DND-41 (cell line): ENCODE measurements around the gene DLGAP1.

ENCODE experiments used
- ATAC-seq: fragments of 200-7000 bp; cut with Tn5 transposase; 3 replicates; pipeline ENCODE4 v1.9.1; 2021; ENCODE audit warnings: low read depth; ENCODE audit not compliant: insufficient read depth
- DNase-seq: peaks from one replicate; pipeline ENCODE4 v3.0.0-alpha.2; 2020
- H2AFZ ChIP-seq: 2 replicates; pipeline ENCODE4 v1.6.0; 2012; ENCODE audit warnings: low read depth, low read length
- H3K27ac ChIP-seq: 2 replicates; pipeline ENCODE4 v1.5.1; 2012; ENCODE audit warnings: low read length, inconsistent platforms
- H3K27me3 ChIP-seq: fragments of 200-600 bp; sonication (generic); 2 replicates; pipeline ENCODE4 v1.6.0; 2012; ENCODE audit warnings: low read length, mild to moderate bottlenecking, inconsistent platforms; ENCODE audit not compliant: insufficient read depth, poor library complexity
- H3K36me3 ChIP-seq: 2 replicates; pipeline ENCODE4 v1.5.1; 2012; ENCODE audit warnings: low read length, inconsistent platforms; ENCODE audit not compliant: insufficient read depth
- H3K4me1 ChIP-seq: 2 replicates; pipeline ENCODE4 v1.5.1; 2012; ENCODE audit warnings: mild to moderate bottlenecking, low read length; ENCODE audit not compliant: insufficient read depth
- H3K4me2 ChIP-seq: 2 replicates; pipeline ENCODE4 v1.6.0; 2012; ENCODE audit warnings: mild to moderate bottlenecking, moderate library complexity, low read length, inconsistent platforms; ENCODE audit not compliant: insufficient read depth
- H3K4me3 ChIP-seq, 2 experiments: fragments of 200-600 bp in 1 of 2; shearing (Covaris generic) in 1 of 2; 2 replicates each; pipeline ENCODE4 v1.5.1; 2012 to 2016; ENCODE audit warnings: inconsistent platforms in 2 of 2, low read length in 2 of 2, mild to moderate bottlenecking in 2 of 2, low read depth in 1 of 2, moderate library complexity in 1 of 2
- H3K79me2 ChIP-seq: 2 replicates; pipeline ENCODE4 v1.6.0; 2012; ENCODE audit warnings: low read length, inconsistent platforms; ENCODE audit not compliant: insufficient read depth
- H3K9ac ChIP-seq: 2 replicates; pipeline ENCODE4 v1.6.0; 2012; ENCODE audit warnings: low read depth, mild to moderate bottlenecking, inconsistent platforms, low read length, moderate library complexity
- H3K9me3 ChIP-seq: 2 replicates; pipeline ENCODE4 v1.5.1; 2012; ENCODE audit warnings: low read length, moderate library complexity, mild to moderate bottlenecking, inconsistent platforms; ENCODE audit not compliant: insufficient read depth, severe bottlenecking
- H4K20me1 ChIP-seq: 2 replicates; pipeline ENCODE4 v1.6.0; 2012; ENCODE audit warnings: low read length; ENCODE audit not compliant: insufficient read depth
- EZH2 ChIP-seq: IDR thresholded peaks from 3 replicates; pipeline ENCODE4 v1.6.1; 2012; ENCODE audit warnings: borderline replicate concordance, low read depth, mild to moderate bottlenecking, moderate library complexity, low read length, inconsistent platforms; ENCODE audit not compliant: severe bottlenecking
- TF ChIP-seq, protein P1 (sequence below): IDR thresholded peaks from 2 replicates; pipeline ENCODE4 v1.5.1; 2012; ENCODE audit warnings: borderline replicate concordance, low read length, moderate library complexity, mild to moderate bottlenecking; ENCODE audit not compliant: poor library complexity, severe bottlenecking; ENCODE audit errors: extremely low read depth

Gene DLGAP1

DNA sequence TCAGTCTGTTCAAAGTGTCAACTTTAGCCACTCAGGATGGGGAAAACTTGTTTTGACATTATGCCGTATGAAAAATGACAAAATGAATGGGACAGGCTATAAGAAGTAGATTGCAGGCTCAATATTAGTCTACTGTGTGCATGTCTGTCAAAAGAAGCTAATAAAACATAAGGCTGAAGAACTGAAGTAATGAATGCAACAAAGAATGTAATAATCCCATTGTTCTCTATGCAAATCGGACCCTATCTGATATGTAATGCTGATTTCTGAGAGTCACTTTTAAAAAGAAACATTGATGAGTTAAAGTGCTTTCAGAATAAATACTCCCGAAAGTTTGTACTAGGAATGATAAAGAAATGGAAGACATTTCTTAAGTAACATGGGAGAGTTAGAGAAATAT, 172.2 kb downstream of the DLGAP1 start:
- Histone ChIP-seq H3K4me3 (no peak overlapping the region), H2AFZ (no peak overlapping the region), H3K9me3 (no peaks in the 10 kb centered on the region), H4K20me1 (no peaks in the 10 kb centered on the region), H3K9ac (no peak overlapping the region), H3K4me2 (no peak overlapping the region), H3K27me3 (no peaks in the 10 kb centered on the region), H3K27ac (no peak overlapping the region), H3K4me1 (no peaks in the 10 kb centered on the region), H3K36me3 (no peaks in the 10 kb centered on the region), H3K79me2 (no peaks in the 10 kb centered on the region)
- TF ChIP-seq, protein P1, sequence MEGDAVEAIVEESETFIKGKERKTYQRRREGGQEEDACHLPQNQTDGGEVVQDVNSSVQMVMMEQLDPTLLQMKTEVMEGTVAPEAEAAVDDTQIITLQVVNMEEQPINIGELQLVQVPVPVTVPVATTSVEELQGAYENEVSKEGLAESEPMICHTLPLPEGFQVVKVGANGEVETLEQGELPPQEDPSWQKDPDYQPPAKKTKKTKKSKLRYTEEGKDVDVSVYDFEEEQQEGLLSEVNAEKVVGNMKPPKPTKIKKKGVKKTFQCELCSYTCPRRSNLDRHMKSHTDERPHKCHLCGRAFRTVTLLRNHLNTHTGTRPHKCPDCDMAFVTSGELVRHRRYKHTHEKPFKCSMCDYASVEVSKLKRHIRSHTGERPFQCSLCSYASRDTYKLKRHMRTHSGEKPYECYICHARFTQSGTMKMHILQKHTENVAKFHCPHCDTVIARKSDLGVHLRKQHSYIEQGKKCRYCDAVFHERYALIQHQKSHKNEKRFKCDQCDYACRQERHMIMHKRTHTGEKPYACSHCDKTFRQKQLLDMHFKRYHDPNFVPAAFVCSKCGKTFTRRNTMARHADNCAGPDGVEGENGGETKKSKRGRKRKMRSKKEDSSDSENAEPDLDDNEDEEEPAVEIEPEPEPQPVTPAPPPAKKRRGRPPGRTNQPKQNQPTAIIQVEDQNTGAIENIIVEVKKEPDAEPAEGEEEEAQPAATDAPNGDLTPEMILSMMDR = no peak
- TF ChIP-seq EZH2 = no peak
- no peak for DNase-seq
- ATAC-seq = no peak

DNA sequence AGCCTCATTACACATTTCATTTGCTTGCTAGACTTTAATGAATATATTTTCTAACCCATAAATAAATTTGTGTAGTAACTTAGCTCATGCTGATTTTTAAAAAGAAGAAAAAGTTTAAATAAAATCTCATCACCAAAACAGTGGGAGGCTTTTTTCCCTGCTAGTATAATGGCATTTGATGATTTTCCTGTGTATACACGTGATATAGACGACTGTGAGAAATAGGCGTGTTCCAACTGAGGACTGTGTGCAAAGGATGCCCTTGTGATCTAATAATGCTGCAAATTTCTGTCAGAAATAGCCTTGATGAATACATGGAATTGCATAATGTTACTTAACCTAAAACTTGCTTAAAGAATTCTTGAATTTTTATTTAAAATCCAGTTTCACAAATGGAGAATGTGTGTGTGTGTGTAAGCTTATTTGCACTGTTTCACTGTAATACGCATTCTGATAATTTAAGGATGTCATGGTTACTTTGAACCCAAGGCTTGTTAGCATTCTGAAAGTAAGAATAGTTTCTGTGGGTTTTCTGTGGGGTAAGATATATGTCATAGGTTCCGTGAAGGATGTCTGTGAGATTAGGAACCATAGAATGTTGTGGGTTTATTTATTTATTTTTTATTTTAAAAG, 178.0 kb downstream of the DLGAP1 start:
- H3K4me2 ChIP-seq = no peak overlapping the region
- no peak overlapping the region for H3K4me3 ChIP-seq
- no peaks in the 10 kb centered on the region for H3K79me2 ChIP-seq
- DNase-seq (no peak), ATAC-seq (no peak)
- no peak for TF ChIP-seq EZH2
- no peaks in the 10 kb centered on the region for H3K27me3 ChIP-seq
- H4K20me1 ChIP-seq = no peaks in the 10 kb centered on the region
- H3K4me1 ChIP-seq = no peaks in the 10 kb centered on the region
- no peak overlapping the region for H2AFZ ChIP-seq
- no peak overlapping the region for H3K27ac ChIP-seq
- no peak overlapping the region for H3K9ac ChIP-seq
- H3K9me3 ChIP-seq = no peaks in the 10 kb centered on the region
- no peaks in the 10 kb centered on the region for H3K36me3 ChIP-seq

- Histone ChIP-seq H3K27me3 (no peaks in the 10 kb centered on the region), H3K79me2 (no peaks in the 10 kb centered on the region), H3K4me2 (no peak overlapping the region), H3K4me3 (no peak overlapping the region), H4K20me1 (no peaks in the 10 kb centered on the region), H3K36me3 (no peaks in the 10 kb centered on the region), H3K27ac (no peak overlapping the region), H3K4me1 (no peaks in the 10 kb centered on the region), H3K9ac (no peak overlapping the region), H2AFZ (no peak overlapping the region), H3K9me3 (no peaks in the 10 kb centered on the region)
- ATAC-seq = no peak
- TF ChIP-seq EZH2 = no peak
- TF ChIP-seq, protein P1 = no peak
- no peak for DNase-seq
Measured at GRCh38 chr18:4271952-4272351, 183.2 kb downstream of the DLGAP1 start.

GRCh38 chr18:4270988-4271387, 184.1 kb downstream of the DLGAP1 start:
- Histone ChIP-seq H2AFZ (no peak overlapping the region), H3K4me2 (no peak overlapping the region), H3K79me2 (no peaks in the 10 kb centered on the region), H3K27me3 (no peaks in the 10 kb centered on the region), H3K4me3 (no peak overlapping the region), H3K36me3 (no peaks in the 10 kb centered on the region), H3K4me1 (no peaks in the 10 kb centered on the region), H3K9ac (no peak overlapping the region), H4K20me1 (no peaks in the 10 kb centered on the region), H3K27ac (no peak overlapping the region), H3K9me3 (no peaks in the 10 kb centered on the region)
- no peak for DNase-seq
- TF ChIP-seq, protein P1 = no peak
- no peak for TF ChIP-seq EZH2
- no peak for ATAC-seq
